OCI-M2 (cell line): Measurements from ENCODE around the gene YIF1B.
"Not testable (repeated sequence)": the region's sequence is repeated elsewhere in the genome, so short reads cannot be mapped to it uniquely, and the experiment has no call there.

Experiments
- DNase-seq: peaks from one replicate; lab custom pipeline; 2025; ENCODE audit not compliant: unreplicated experiment; lab: John Stamatoyannopoulos, UW

The YIF1B gene

DNA sequence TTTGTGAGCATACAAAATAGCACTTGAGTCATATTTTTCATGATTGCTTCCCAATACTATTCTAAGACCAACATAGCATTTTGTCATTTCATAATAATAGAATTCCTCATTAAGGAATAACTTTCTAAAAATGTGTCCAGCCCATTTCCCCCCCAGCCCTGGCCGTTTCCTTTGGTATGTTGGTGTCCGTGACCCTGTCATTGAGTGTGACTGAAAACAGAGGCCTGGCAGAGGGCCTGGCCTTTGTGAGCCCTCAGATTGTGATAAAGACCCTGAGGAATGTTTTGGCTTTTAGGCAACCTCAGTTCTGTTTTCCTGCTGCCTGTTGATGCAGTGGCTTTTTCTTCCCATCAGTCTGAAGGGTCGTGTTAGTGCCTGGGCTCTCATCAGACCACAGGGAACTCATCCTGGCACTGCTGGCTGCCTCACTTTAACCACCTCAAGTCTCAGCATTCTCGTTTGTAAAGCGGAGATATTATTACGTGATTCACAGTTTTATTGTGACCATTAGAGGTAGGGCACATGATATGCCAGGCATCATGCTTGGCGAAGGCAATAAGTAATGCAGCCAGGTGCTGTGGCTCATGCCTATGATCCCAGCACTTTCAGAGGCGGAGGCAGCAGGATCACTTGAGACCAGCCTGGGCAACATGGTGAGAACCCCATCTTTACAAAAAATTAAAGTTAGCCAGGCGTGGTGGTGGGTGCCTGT lies 37.6 kb downstream of the YIF1B start:
- DNase-seq: no peak

DNA sequence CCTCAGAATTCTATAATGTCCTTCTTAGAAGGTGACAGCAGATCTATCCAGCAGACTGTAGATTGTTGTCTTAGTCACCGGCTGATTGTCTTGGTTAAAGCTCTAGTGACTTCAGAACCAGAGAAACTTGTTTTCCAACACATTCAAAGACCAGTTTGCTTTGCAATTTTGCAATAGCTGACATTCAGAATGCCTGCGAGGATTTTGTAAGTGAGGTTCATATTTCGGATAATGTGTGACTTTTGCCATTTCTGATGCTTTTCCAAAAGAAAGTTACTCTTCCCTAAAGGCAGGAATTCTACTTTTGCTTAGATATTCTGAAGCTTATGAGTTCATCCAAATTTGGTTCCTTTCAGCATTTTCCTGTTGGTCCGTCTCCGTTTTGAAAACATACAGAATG lies 38.2 kb downstream of the YIF1B start:
- DNase-seq: no peak

GRCh38 chr19:38276942-38277517 lies 38.7 kb downstream of the YIF1B start:
- no peak for DNase-seq

DNA sequence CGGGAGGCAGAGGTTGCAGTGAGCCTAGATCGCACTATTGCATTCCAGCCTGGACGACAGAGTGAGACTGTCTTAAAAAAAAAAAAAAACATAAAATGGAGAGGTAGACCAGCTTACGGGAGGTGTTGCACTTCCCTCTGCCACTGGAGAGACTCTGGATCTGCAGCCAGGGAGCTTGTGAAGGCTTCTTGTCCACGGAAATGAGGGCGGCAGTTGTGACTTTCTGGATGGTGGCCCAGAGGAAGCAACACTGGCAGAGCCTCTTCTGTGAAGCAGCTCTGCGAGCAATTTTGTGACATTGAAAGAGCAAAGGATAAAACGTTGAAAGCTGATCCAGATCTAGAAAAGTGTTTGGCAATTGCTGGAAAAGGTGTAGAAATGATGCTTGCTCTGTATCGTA lies 41.0 kb downstream of the YIF1B start:
- no peak for DNase-seq

- no peak for DNase-seq
These were observed 42.2 kb downstream of the YIF1B start for GRCh38 chr19:38273499-38273898.

DNA sequence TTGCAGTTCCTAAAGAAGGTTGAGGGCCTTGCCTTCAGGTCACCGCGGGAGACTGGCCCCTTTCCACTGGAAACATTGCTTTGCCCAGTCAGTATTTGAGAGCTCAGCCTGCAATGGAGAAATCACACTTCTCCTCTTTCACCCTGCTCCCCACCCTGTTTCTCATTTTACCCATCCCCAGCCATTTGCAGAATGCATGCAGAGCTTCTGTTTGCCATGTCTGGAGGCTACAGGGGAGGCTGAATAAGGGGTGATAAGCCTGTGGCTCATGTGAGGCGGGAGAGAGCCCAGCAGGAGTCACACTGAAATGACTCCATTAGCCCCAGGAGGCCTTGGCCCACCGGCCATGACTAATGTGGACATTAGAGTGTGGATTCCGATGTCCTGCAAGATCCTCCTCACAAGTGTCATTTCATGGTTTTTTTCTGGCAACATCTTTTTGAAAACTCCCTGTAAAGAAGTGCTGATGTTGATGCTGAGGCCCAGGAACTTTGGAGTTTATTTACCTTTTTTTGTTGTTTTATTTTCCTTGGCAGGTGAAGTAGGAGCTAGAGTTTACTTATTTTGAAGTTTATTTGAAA lies 45.1 kb downstream of the YIF1B start:
- DNase-seq: peak; percentile 95

DNA sequence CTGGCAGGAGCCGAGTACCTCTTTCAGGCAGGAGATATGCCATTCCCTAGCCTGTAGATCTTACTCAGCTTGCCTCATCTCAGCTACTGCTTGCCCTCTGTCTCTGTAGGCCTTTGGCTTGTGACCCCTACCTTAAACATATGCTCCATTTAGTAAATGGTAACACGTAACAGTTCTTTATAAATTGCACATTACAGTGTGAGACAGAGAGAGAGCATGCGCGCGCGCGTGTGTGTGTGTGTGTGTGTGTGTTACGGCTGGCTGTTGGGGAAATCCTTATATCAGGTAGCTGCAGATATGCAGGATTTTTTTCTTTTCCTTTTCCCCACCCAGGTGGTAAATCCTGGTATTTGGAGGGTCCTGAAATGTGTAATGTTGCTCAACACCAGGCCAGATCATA lies 47.2 kb downstream of the YIF1B start:
- no peak for DNase-seq

GRCh38 chr19:38267761-38268483 lies 47.8 kb downstream of the YIF1B start:
- no peak for DNase-seq

GRCh38 chr19:38266981-38267597 lies 48.7 kb downstream of the YIF1B start:
- DNase-seq: no peak

- DNase-seq: no peak
These were observed 49.8 kb downstream of the YIF1B start for GRCh38 chr19:38265921-38266429.

DNA sequence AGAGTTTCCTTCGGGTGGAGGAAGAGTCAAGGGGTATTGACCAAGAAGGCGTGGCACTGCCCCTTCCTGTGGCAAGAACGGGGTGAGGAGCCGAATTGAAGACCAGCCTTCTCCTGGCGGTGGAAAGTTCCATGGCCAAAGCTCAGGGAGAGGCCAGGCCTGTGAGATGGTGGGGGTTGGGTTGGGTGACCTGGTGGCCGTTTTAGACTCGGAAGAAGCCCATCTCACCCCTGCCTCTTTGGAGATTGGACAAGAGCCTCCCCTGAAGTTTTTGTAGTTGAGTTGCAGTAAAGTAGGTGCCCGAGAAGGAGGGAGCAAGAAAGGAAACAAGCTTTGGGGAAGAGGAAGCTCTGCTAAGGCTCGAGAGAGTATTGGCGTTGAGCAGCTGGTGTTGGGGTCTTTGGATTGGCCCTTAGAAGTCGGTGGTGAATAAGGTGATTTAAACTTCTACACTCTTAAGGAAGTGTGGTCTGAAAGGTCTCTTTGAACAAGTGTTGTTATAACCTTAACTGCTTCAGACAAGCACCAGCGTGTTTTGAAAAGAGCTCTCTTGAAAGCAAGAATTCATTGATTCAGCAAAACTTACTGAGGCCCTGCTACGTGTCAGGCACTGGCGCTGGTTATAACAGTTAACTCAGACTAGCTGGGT lies 50.4 kb downstream of the YIF1B start:
- no peak for DNase-seq

- no peak for DNase-seq
These were observed 51.1 kb downstream of the YIF1B start, which contains the start of gene SPINT2 for GRCh38 chr19:38264486-38265212. SPINT2 (plus strand) TSS chr19:38264573; CDS start chr19:38264893, 320 bp downstream.

- no peak for DNase-seq
These were observed 51.9 kb downstream of the YIF1B start for GRCh38 chr19:38263689-38264485.

- no peak for DNase-seq
These were observed 53.0 kb downstream of the YIF1B start for GRCh38 chr19:38262585-38263268.

- not testable (repeated sequence) for DNase-seq
These were observed 53.8 kb downstream of the YIF1B start for GRCh38 chr19:38261942-38262341.

- DNase-seq: no peak
These were observed 60.2 kb downstream of the YIF1B start for GRCh38 chr19:38255383-38256014.

- DNase-seq: no peak
These were observed 62.0 kb downstream of the YIF1B start for GRCh38 chr19:38253788-38254187.
